ENCODE data around the gene LMO1. TPM values are rescaled to one million over a fixed set of nuclear protein-coding genes. Genes with fewer than 3 reads are reported as not detected.

Gene LMO1
- total and polyA plus RNA-seq, 2 of the 13 experiments (the other 11 are each of a cell fraction or from before 2014, with no cell fraction given), result not detected

DNA sequence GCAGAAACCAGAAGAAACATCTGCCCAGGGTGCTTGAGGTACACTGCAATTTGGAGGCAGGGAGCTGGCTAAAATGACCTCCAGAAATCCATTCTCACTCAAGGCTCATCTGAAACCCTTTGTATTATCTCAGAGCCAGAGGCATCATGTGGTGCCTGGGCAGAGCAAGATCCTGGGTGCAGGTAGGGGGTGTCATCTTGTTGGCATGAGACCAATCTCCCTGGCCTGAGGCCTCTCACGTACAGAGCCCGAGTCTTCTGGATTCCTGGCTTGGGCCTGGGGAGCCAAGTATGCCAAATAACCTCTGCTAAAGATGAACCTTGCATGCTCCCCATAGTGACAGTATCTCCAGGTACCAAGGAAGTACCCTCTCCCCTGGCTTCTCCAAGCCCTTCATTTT is 2.4 kb downstream of the LMO1 start:
- H4K20me1 ChIP-seq (ENCODE audit: insufficient read depth, low read length), result 0 out of 2 replicates have a peak, but pooled peaks cover 2% of the 10 kb centered on the region
- DNase-seq (ENCODE audit: low spot score) (no peak), FAIRE-seq (no peak), ATAC-seq (no peak)
- H3K27ac ChIP-seq (ENCODE audit: extremely low read length, insufficient read depth, low read length), result no peak overlapping the region
- no peak overlapping the region for H3K4me3 ChIP-seq (replicated peaks in 1 of 3; ENCODE audit: insufficient read depth in 1 of 3, low read depth in 2 of 3, low read length in 3 of 3)
- no peaks in the 10 kb centered on the region for H3K4me1 ChIP-seq (ENCODE audit: insufficient read depth, low read length)
- ChIA-PET POLR2A (no interaction called here), CTCF (ENCODE audit: low intra/inter-chr PET ratio, low total read pairs) (no interaction called here)
- H3K36me3 ChIP-seq (replicated peaks in 1 of 2; ENCODE audit: control insufficient read depth in 1 of 2, insufficient read depth in 2 of 2, low read length in 2 of 2), result no peaks in the 10 kb centered on the region
- intact Hi-C loops (cut with micrococcal nuclease; ENCODE audit: unreplicated experiment), result no loop called here
- H3K9ac ChIP-seq (ENCODE audit: insufficient read depth, low read depth, low read length), result no peak overlapping the region
- H3K4me2 ChIP-seq (ENCODE audit: low read depth, low read length), result no peak overlapping the region
- no peaks in the 10 kb centered on the region for H3K79me2 ChIP-seq (ENCODE audit: insufficient read depth, low read length)
- in situ Hi-C loops (cut with HindIII; ENCODE audit: extremely low pct_ligation_motif_present, low pct_unique_long_range_greater_than_20kb), result loop anchor here (5.0 to 10.0 kb wide), 2 partner anchors 34 to 256 kb away; no protein-coding TSS in a partner anchor
- H3K9me3 ChIP-seq (ENCODE audit: low read length), result no peaks in the 10 kb centered on the region
- BruUV-seq (replicated peaks), result no TSS peak
- 17% methylated on average over 2 of the region's 2 CpGs for WGBS (ENCODE audit: low lambda C conversion rate)
- H3K27me3 ChIP-seq (ENCODE audit: control insufficient read depth in 1 of 2, insufficient read depth in 2 of 2, low read length in 2 of 2), result peaks cover 11 to 75% of the 10 kb centered on the region in 2 experiments
- no peak overlapping the region for H2AFZ ChIP-seq (ENCODE audit: low read length)
- TF ChIP-seq NR1H2 (CRISPR knock-in tag; IDR thresholded peaks at IDR 0.05; ENCODE audit: borderline replicate concordance, low read depth) (no peak), KLF9 (CRISPR knock-in tag; IDR thresholded peaks at IDR 0.05; ENCODE audit: low read depth) (no peak), ZNF317 (CRISPR knock-in tag; IDR thresholded peaks at IDR 0.05) (no peak), ZNF530 (CRISPR knock-in tag; IDR thresholded peaks at IDR 0.05; ENCODE audit: low read depth) (no peak), RARG (CRISPR knock-in tag; IDR thresholded peaks at IDR 0.05; ENCODE audit: low read depth) (no peak), ZNF790 (CRISPR knock-in tag; IDR thresholded peaks at IDR 0.05; ENCODE audit: borderline replicate concordance) (no peak), ZSCAN20 (CRISPR knock-in tag; IDR thresholded peaks at IDR 0.05; ENCODE audit: borderline replicate concordance) (no peak), SSRP1 (CRISPR knock-in tag; IDR thresholded peaks at IDR 0.05) (no peak), ESRRA (CRISPR knock-in tag; IDR thresholded peaks at IDR 0.05; ENCODE audit: low read depth) (no peak), ZNF224 (CRISPR knock-in tag; IDR thresholded peaks at IDR 0.05) (no peak), PPARG (CRISPR knock-in tag; conservative IDR thresholded peaks at IDR 0.05) (no peak), KLF12 (CRISPR knock-in tag; IDR thresholded peaks at IDR 0.05; ENCODE audit: borderline replicate concordance) (no peak), GTF3A (CRISPR knock-in tag; conservative IDR thresholded peaks at IDR 0.05) (no peak), ZNF660 (CRISPR knock-in tag; IDR thresholded peaks at IDR 0.05; ENCODE audit: borderline replicate concordance, low read depth) (no peak), SMAD1 (CRISPR knock-in tag; IDR thresholded peaks at IDR 0.05; ENCODE audit: borderline replicate concordance, low read depth) (no peak), REL (CRISPR knock-in tag; conservative IDR thresholded peaks at IDR 0.05) (no peak), MLLT10 (CRISPR knock-in tag; IDR thresholded peaks at IDR 0.05) (no peak), ZNF629 (CRISPR knock-in tag; conservative IDR thresholded peaks at IDR 0.05) (no peak)
- TF ChIP-seq, protein P1, sequence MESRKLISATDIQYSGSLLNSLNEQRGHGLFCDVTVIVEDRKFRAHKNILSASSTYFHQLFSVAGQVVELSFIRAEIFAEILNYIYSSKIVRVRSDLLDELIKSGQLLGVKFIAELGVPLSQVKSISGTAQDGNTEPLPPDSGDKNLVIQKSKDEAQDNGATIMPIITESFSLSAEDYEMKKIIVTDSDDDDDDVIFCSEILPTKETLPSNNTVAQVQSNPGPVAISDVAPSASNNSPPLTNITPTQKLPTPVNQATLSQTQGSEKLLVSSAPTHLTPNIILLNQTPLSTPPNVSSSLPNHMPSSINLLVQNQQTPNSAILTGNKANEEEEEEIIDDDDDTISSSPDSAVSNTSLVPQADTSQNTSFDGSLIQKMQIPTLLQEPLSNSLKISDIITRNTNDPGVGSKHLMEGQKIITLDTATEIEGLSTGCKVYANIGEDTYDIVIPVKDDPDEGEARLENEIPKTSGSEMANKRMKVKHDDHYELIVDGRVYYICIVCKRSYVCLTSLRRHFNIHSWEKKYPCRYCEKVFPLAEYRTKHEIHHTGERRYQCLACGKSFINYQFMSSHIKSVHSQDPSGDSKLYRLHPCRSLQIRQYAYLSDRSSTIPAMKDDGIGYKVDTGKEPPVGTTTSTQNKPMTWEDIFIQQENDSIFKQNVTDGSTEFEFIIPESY (CRISPR knock-in tag; IDR thresholded peaks at IDR 0.05), result no peak
- TF ChIP-seq, protein P2, sequence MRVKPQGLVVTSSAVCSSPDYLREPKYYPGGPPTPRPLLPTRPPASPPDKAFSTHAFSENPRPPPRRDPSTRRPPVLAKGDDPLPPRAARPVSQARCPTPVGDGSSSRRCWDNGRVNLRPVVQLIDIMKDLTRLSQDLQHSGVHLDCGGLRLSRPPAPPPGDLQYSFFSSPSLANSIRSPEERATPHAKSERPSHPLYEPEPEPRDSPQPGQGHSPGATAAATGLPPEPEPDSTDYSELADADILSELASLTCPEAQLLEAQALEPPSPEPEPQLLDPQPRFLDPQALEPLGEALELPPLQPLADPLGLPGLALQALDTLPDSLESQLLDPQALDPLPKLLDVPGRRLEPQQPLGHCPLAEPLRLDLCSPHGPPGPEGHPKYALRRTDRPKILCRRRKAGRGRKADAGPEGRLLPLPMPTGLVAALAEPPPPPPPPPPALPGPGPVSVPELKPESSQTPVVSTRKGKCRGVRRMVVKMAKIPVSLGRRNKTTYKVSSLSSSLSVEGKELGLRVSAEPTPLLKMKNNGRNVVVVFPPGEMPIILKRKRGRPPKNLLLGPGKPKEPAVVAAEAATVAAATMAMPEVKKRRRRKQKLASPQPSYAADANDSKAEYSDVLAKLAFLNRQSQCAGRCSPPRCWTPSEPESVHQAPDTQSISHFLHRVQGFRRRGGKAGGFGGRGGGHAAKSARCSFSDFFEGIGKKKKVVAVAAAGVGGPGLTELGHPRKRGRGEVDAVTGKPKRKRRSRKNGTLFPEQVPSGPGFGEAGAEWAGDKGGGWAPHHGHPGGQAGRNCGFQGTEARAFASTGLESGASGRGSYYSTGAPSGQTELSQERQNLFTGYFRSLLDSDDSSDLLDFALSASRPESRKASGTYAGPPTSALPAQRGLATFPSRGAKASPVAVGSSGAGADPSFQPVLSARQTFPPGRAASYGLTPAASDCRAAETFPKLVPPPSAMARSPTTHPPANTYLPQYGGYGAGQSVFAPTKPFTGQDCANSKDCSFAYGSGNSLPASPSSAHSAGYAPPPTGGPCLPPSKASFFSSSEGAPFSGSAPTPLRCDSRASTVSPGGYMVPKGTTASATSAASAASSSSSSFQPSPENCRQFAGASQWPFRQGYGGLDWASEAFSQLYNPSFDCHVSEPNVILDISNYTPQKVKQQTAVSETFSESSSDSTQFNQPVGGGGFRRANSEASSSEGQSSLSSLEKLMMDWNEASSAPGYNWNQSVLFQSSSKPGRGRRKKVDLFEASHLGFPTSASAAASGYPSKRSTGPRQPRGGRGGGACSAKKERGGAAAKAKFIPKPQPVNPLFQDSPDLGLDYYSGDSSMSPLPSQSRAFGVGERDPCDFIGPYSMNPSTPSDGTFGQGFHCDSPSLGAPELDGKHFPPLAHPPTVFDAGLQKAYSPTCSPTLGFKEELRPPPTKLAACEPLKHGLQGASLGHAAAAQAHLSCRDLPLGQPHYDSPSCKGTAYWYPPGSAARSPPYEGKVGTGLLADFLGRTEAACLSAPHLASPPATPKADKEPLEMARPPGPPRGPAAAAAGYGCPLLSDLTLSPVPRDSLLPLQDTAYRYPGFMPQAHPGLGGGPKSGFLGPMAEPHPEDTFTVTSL (CRISPR knock-in tag; IDR thresholded peaks at IDR 0.05; ENCODE audit: borderline replicate concordance), result no peak

Data from HepG2 (cell line).